Hematopoietic multipotent progenitor cell treated with erythropoietin and hydrocortisone succinate and interleukin-3 and kit ligand, for 6 days (in vitro differentiated cells): ENCODE data around the gene PLPP3.

Experiments
- DNase-seq: peaks from one replicate; pipeline ENCODE4 v3.0.0-alpha.2; 2015

PLPP3 gene

DNA sequence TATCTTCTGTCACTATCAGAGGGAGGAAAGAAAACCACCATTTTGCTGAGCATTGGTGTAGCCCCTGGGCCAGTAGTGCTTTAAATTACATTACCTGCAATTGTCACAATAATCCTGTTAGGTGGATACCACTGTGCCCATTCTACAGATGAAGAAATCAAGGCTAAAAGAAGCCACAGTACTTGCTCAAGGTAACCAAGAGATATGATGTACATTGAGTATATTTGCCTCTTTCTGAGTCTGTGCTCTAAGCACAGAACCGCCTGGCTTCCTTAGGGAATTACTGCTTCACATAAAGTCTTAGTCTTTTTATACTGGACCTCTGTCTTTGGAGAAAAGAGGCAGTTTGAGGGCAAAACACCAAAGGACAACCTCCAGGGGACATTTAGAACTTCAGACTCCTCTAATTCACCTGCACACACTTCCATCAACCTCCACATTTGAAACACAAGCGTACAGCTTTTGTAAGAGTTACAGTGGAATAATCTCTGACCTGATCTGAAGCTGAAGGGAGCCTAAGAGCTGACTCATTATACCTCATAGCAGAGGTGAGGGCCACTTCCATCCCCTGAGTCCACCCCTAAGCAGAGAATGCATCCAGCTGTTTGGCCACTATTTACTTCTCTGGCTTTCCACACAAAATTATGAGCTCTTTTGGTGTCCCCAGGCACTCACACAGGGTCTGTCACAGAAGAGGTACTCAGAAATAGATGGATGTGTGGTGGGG is 61.8 kb downstream of the PLPP3 start:
- DNase-seq = no peak

DNA sequence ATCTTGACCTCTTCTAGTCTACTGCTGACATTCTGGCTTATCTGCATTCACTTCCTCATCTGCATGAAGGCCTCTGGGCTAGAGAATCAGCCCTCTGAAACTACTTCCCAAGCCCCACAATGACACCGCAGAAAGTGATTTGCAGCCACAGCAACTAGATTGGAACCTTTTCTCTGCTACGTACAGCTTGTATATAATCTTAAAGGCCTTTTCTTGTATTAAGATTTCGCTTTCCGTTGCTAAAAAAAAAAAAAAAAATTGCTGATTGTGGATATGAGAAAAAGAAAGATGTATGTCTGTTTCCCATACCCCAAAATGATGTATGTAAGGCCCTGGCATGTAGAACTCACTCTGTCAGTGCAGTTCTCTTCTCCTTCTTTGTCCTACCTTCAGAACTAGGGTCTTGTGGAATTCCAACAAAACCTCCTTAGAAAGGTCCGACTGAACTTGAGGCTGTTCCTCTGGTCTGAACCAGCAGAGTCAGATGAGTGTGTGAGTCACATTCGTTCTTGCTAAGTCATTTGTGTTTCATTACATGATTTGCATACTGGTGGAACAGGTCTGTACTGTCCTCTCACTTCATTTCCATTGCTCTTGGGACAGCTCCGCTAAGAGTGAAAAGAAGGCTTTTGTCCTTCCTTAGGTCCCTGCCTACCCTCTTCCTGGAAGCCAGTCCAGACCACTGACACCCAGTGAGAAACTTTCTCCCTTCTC is 62.7 kb downstream of the PLPP3 start:
- DNase-seq = peak; percentile 70

DNA sequence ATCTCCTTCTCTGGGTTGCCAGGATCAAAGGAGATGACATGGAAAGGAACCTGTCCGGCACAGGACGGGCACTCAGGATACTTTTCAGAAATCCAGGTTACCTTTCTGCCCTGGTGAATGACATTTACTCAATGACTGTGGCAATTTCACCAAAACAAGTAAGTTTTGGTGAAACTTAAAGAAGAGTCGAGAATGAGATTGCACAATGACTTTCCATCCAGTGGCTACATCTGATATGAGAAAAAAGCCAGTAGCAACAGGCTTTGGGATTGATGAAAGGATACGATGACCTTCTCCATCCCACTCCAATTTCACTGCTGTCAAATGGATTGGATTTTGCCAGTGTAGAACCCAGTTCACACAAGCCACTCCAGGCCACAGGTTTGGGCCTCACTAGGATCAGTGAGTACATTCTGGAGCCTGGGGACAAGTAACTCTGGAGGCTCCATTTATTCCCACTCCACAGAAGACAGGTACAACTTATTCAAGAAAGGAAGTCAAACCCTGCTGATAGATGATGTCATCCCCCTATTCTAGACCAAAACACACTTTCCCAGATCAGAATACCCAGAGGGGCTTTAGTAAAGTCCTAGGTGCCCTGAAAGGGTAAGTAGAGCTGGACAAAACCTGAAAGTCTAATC is 63.3 kb downstream of the PLPP3 start:
- DNase-seq = no peak

DNA sequence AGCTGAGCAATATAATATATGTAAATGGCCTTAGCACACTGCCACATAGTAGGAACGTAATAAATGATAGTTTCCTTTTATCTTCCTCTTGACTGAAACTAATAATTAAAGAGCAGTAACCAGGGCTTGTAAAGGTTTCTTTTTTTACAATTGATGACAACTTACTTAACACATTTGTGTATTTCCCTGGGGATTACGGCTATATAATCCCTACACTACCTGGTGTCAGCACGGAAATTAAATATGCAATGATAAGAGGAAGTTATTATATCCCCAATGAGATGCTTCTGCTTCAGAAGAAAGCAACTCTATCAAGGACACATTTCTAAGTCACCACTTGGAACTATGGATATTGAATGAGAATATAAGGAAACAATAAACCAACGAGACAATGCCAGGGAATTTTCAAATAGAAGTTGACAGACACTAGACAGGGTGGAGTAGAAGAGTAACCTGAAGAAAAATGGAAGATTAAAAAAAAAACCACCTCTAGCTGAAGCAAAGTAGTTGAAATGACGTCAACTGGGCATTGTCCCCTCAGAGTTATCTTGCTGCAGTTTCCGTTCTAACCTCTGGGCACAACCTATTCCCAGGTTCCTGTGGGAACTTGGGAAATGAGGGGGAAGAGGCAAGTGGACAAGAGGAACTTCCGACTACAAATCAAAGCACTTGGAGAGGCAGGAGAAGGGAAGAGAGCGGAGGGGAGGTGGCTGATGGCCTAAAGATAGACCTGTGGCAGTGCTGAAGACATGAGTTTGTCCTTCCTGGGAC is 66.5 kb downstream of the PLPP3 start:
- DNase-seq = no peak

DNA sequence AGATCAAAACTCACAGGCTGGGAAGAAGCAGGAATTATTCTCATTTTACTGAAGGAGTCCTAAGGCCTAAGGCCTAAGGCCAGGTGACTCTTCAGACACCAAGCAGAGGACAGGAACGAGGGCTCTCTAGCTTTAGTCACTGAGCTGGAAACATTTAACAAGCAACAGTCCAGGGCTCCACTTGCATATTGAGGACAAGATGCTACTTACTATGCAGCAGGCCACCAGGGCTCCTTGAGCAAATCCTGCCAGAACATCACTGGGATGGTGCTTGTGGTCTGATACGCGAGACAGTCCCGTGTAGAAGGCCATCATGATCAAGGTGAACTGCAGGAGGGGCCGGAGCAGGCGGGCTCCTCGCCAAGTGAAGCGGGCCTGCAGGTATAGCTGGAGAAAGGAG is 67.6 kb downstream of the PLPP3 start:
- DNase-seq = no peak

DNA sequence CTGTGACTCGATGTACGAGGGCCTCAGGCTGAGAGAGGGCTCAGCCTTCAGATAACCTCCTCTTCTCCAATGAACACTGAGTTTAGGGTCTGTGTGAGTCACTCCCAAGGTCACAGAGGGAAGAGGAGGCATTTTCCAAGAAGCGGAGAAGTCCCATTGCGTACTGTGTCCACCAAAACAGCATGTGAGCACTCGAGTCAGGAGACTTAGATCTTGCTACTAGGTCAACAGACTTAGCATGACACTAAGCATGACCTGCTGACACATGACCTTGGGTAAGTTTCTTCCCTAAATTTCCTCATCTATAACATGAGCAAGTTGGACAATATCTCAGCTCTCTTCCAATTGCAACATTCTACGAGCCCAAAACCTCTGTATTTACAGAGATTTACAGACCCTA is 68.0 kb downstream of the PLPP3 start:
- no peak for DNase-seq

DNA sequence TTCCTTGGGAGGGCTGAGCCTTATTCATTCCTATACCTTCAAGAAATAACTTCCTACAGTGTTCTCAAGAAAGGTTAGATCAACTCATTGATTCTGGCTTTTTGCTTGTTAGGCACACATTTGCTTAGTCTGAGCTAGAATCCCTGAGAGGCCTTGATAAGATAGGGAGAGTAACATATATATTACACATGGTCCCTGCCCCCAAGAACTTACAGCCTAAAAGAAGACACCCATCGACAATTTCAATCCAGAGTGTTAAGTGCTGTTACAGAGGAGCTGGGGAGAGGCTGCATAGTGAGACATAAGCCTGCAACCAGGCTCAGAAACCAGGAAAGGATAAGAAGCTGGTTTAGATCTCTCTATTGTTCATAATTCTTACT is 68.7 kb downstream of the PLPP3 start:
- no peak for DNase-seq

DNA sequence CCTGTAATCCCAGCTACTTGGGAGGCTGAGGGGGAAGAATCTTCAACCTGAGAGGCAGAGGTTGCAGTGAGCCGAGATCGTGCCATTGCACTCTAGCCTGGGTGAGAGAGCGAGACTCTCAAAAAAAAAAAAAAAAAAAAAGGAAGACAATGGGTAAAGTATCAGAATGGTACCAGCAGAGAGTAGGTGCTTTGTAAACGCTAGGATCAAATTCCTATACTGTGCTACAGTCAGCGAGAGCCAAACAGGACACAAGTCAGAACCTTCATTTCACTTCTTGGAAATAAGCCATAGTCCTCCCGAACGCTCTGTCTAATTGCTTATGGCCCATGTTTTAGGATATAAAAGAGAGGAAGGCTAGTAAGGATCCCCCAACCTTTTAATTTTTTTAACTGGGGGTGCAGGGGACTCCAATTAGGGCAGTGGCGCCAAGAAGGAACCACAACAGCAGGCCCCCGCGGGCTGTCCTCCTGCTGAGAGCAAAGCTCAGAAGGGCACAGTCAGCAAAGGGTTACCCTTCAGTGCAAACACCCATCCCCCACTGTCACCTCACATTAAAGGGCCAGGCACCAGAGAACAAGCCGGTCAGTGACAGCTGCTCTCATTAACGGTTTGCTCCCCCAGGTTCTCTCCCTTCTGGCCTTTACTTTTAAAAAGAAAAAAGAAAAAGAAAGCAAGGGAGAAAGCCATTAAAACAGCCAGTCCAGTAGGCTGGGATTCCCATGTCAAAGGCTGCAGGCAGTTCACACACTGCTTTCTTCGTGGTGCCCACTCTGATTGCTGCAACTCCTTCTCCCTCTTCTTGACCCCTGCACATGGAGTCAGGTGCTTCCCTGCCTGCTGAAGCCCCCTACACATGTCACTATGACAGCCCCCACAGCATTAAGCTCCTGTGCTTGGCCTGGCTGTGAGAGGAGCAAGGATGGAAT is 69.4 kb downstream of the PLPP3 start:
- no peak for DNase-seq

DNA sequence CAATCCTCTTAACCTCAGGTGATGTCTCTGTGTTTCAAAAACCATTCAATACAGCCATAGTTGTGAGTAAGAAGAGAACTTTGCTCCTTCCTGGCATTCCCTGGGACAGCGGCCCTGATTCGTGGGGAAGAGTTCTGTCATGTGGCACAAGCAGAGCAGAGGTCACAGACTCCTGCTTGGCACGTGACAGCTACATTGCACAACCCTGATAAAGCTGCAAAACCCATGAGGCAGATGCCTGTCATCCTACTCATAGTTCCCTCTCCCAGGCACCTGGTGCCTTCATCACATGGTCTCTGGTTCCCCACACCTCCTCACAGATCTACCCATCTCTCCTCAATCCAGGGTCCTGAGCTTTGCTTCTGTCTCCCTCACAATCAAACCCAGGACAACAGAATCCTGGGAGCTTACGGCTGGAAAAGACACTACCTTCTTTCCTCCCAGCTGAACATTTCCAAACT is 70.8 kb downstream of the PLPP3 start:
- no peak for DNase-seq

DNA sequence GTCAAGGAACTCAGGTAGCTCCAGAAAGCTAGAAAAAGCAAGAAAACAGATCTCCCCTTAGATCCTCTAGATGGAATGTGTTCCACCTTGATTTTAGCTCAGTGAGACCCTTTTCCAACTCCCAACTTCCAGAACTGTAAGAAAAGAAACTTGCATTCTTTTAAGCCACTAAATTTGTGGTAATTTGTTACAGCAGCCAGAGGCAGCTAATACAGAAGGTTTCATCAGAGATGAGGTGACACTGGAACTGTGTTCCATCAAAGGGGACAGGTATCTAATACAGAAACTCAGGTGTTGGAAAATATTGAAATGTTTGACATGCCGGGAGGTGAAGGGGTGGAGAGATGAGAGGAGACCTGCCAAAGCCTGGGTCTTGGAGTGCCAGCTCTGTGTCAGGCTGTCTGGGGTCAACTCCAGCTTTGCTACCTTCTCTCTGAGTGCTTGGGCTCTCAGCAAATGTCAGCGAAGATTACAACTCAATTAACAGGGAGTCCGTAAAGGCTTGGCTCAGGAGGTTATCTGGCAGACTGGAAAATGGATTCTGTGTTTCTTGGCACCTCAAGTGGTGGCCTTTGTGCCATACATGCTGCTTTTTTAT is 71.3 kb downstream of the PLPP3 start:
- no peak for DNase-seq

DNA sequence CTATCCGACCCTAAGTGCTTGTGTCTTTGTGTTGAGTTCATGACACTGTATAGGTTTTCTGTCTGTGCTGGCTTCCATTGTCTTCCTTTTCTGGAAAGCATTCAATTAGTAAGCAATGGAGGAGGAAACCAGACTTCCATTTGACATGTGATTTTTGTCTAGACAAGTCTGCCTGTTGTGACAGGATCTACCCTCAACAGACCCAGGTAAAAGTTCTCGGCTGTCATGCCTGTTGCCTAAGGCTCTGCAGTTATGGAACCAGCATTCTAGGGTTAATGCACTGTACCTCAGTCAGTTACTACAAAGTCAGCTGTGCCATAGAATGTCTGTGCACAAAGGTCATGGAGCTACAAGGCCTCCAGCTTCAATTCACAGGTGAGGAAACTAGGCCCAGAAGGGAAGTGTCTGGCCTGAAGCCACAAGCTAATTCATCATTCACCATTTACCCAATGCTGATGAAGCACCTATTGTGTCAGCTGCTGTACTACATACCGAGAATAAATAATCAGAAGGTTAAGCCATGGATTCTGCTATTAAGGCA is 72.3 kb downstream of the PLPP3 start:
- DNase-seq = no peak

DNA sequence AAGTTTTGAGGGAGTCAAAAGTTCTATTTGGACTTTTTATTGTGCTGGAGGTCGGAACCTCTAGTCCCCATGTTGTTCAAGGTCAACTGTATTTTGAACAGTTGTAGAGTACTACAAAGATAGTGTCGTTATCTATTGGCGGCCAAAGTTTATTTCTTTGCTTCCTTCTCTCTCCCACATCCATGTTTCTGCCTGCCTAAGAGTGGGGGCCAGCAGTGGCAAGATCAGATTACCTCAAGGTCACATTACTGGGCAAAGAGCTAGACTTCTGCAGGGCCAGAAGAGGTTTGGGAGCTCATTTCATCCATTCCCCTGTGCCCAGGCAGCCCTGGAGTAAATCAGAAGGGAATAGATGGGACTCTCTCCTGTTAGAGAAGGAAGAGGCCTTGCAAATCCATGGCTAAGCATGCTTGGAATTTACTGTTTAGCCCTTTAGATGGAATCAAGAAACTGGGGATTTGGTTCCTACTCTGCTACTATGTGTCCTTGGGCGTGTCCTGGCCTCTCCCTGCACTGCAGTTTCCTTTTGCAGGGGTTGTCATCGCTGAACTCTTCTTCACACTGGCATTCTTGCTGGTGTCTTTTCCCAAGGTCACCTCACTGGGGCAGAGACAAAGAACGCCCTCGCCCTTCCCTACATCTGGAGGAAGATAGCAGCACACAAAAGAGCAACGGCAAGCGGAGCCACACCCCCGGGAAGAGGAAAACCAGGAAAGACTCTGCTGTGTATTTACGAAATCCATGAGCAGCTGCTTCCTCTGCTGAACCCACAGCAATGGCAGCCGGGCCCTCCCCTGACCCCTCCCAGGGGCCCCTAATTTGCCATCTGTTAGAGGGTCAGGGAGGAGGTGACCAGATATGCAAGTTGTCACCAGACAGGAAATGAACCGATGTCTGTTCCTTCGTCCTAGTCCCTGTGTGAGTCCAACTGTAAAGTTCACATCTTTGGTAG is 73.3 kb downstream of the PLPP3 start:
- DNase-seq = peak; percentile 27

DNA sequence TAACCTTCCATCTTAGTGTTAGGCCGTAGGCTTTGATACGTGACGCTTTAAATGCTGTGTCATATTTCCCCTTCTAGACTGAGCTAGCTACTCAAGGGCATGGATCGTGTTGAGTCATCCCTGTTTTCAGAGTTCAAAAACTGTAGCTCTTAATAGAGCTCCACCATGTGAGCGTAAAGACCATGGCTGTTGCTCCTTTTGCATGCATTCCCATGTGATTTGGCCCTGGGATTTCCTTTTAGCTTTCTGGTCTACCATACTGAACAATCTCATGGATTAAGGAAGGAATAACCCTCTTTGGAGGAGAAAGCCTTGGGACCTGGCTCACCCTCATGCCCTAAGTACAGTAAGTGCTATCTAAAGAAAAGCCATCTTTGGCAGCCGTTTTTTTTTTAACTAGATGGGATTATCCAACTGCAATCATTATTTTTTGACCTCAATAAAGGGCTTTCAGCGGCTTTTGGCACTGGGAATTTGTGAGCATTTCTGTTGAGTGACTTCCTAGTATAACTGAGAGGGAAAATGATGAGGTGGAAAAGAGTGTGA is 76.6 kb downstream of the PLPP3 start:
- peak; percentile 37 for DNase-seq

DNA sequence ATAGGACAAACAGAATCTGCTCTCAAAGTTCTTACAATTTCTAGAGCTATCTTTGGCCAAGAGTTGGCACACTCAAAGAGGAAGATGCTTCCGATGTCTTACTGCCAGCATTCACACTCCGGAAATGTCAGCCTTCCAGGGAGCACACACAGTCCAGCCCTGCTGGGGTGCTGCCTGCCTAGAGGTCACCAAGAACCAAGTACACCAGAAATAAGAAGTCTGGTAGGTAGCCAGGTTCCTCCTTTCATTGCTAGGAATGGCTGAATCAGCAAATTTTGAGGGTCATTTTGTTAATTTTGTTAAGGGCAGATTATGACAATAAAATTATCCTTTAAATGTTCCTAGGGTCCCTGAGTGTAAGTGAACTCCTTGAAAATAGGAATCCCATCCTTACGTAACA is 77.5 kb downstream of the PLPP3 start:
- DNase-seq = no peak

DNA sequence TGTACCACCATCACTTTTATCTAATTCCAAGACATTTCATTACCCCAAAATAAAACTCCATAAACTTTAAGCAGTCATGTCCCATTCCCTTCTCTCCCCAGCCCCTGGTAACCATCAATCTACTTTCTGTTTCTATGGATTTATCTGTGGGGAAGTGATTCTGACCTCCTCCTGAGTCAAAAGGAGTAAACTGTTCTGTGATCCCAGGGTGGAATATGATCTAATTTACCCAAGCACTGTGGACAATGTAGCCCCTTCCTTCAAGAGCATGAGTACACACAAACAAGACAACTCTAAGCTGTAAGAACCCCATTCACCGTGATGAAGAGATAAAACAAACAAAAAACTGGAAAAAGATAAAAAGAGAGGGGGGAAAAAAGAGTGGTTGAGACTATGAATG is 77.9 kb downstream of the PLPP3 start:
- DNase-seq = no peak

DNA sequence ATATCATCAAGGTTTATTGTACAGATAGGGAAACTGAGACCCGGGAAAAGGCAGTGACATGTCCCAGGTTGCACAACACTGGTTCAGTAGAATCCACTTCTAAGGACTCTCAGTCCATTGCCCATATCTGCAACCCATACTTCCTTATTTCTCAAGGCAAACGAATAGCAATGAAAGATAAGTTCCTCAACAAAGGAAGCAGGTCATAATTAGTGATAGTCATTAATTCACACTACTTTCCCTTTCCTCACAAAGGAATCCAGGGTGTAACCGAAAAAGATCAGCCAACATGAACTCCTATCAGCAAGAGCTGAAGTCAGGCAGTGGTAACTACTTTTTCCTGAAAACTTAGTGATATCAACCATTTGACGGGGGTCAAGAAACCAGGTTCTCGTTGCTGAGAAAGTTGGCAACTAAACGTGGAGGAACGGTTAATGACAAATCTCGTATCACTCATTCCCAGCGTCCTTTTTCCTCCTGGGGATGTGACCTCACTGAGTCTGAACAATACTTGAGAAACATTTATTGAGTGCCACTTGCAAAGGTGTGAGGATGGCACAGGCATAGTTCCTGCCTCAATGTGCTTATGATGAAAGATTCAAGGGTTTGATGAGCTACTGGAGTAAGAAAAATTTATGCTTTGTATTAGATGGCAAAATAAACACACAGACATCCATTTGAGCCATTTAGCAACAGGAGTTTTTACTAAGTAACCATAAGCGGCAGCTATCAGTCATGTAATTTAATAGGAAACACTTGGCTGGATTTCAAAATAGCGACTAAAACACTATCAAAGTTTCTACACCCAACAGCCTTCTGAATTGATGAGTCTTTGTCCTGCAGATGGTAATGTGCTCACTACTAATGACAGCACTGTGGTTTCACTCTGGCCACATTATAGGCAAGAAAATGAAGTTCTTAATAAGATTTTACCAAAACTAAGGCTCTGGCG is 82.3 kb downstream of the PLPP3 start:
- DNase-seq = no peak

DNA sequence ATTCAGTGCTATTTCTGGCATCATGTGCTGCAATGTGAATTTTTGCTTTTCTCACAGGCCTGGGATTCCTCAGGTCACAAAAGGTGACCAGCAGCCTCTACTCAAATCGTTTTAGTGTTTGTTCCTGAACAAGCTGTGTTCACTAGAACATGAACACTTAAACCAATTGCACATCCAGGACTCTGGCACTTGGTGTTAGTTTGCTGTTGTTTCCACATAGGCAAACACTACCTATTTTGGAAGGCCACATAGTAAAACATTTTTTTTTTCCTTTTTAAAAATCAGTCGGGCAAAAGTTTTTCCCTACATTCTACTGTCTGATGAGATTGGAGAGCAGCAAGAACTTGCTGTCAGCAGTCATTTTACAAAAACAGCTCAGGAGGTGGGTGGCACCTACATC is 83.2 kb downstream of the PLPP3 start:
- no peak for DNase-seq

DNA sequence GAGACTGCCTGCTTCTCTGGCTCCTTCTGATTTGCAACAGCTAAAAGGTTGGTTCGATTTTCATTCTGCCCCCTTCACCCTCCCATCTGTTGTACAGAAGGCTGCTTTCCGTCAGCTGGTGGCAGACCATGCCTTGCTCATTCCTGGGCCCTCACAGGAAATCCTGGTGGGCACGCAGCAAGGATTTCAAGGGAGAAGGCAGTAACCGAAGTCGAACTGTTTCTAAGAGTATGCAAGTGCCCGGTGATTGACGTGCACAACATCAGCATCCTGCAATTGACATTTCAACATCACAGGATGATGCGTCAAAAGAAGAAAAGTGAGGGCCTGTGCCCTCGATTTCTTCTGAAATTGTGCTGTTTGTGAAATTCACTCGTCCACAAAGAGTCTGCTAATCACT is 83.8 kb downstream of the PLPP3 start:
- DNase-seq = no peak

DNA sequence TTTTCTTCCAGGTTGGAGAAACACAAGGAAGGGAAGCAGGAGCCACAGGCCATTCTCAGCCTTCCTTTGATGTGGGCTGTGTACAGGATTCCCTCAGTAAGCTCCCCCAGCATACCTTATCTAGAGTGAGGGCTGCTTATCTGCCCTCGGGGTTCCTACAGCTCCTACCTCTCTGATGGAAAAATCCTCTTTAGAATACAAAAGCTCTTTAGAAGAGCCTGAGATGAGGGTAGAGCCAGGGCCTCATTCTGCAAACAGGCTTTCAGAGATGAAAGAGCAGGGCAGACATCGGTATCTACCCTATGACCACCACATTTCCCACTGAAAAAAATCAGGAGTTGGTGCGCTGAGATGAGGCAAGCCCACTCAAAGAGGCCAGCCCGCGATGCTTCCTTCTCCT is 85.1 kb downstream of the PLPP3 start:
- DNase-seq = no peak
